ENCODE data around the gene BCAN.
A peak's percentile ranks its signal among the peaks of the same experiment; 100 is the strongest.

Gene BCAN

GRCh38 chr1:156703336-156703735 is 61.4 kb downstream of the BCAN start:
- no peak for DNase-seq

GRCh38 chr1:156703741-156704140 is 61.8 kb downstream of the BCAN start:
- no peak for DNase-seq

- no peak for DNase-seq
Measured at GRCh38 chr1:156704166-156704711, 62.3 kb downstream of the BCAN start.

GRCh38 chr1:156704930-156705320 is 63.0 kb downstream of the BCAN start:
- peak; percentile 50 for DNase-seq

- DNase-seq: peak; percentile 36
Measured at GRCh38 chr1:156705321-156705917, 63.5 kb downstream of the BCAN start, which contains the start of gene CRABP2. Gene CRABP2, minus strand, starts transcription at chr1:156705583. Its CDS starts 137 bp downstream, at chr1:156705446.

GRCh38 chr1:156705918-156706656 is 64.2 kb downstream of the BCAN start:
- peak; percentile 76 for DNase-seq

GRCh38 chr1:156706657-156707416 is 64.9 kb downstream of the BCAN start:
- peak; percentile 28 for DNase-seq

GRCh38 chr1:156707417-156708217 is 65.7 kb downstream of the BCAN start:
- DNase-seq: no peak

GRCh38 chr1:156708218-156708661 is 66.3 kb downstream of the BCAN start:
- DNase-seq: no peak

GRCh38 chr1:156709031-156709430 is 67.1 kb downstream of the BCAN start:
- DNase-seq: no peak
